ENCODE measurements around the gene A3GALT2. TPM values are rescaled to one million over a fixed set of nuclear protein-coding genes. Genes with fewer than 3 reads are reported as not detected.
"Not testable (repeated sequence)": the region's sequence is repeated elsewhere in the genome, so short reads cannot be mapped to it uniquely, and the experiment has no call there.

The A3GALT2 gene
- total RNA-seq, 6 experiments from 2014 or later = not detected

- H3K27ac Mint-ChIP-seq = no peak overlapping the region
- H3K27me3 Mint-ChIP-seq (ENCODE audit: insufficient read depth) = peaks cover 14% of the 10 kb centered on the region
- no peak for DNase-seq
- H3K4me1 Mint-ChIP-seq (ENCODE audit: low read depth) = peaks cover 15% of the 10 kb centered on the region
- TF ChIP-seq CTCF (IDR thresholded peaks at IDR 0.05) = no peak
- H3K4me3 Mint-ChIP-seq = no peak overlapping the region
- H3K36me3 Mint-ChIP-seq (ENCODE audit: low read depth) = no peaks in the 10 kb centered on the region
- H3K9me3 Mint-ChIP-seq = no peaks in the 10 kb centered on the region
Observed at GRCh38 chr1:33311706-33312412, 9.0 kb downstream of the A3GALT2 start.

- H3K36me3 Mint-ChIP-seq (ENCODE audit: low read depth) = no peaks in the 10 kb centered on the region
- TF ChIP-seq CTCF (IDR thresholded peaks at IDR 0.05) = no peak
- H3K9me3 Mint-ChIP-seq = no peaks in the 10 kb centered on the region
- H3K4me1 Mint-ChIP-seq (ENCODE audit: low read depth) = peaks cover 4% of the 10 kb centered on the region
- no peak for DNase-seq
- H3K27me3 Mint-ChIP-seq (ENCODE audit: insufficient read depth) = peaks cover 14% of the 10 kb centered on the region
- H3K27ac Mint-ChIP-seq = no peak overlapping the region
- H3K4me3 Mint-ChIP-seq = no peak overlapping the region
Observed at GRCh38 chr1:33310702-33311101, 10.2 kb downstream of the A3GALT2 start.

GRCh38 chr1:33309351-33309750, 11.5 kb downstream of the A3GALT2 start:
- not testable (repeated sequence) for H3K36me3 Mint-ChIP-seq (ENCODE audit: low read depth); H3K4me1 Mint-ChIP-seq (ENCODE audit: low read depth); H3K9me3 Mint-ChIP-seq; H3K4me3 Mint-ChIP-seq; DNase-seq; H3K27ac Mint-ChIP-seq
- peaks cover 14% of the 10 kb centered on the region for H3K27me3 Mint-ChIP-seq (ENCODE audit: insufficient read depth)

- TF ChIP-seq CTCF (IDR thresholded peaks at IDR 0.05) = no peak
- H3K4me3 Mint-ChIP-seq = no peak overlapping the region
- no peak overlapping the region for H3K27ac Mint-ChIP-seq
- DNase-seq = no peak
- H3K9me3 Mint-ChIP-seq = no peaks in the 10 kb centered on the region
- H3K4me1 Mint-ChIP-seq (ENCODE audit: low read depth) = no peaks in the 10 kb centered on the region
- peaks cover 11% of the 10 kb centered on the region for H3K27me3 Mint-ChIP-seq (ENCODE audit: insufficient read depth)
- H3K36me3 Mint-ChIP-seq (ENCODE audit: low read depth) = no peaks in the 10 kb centered on the region
Observed at GRCh38 chr1:33307494-33307864, 13.4 kb downstream of the A3GALT2 start.

- Mint-ChIP-seq H3K4me3 (no peak overlapping the region), H3K36me3 (ENCODE audit: low read depth) (no peaks in the 10 kb centered on the region), H3K4me1 (ENCODE audit: low read depth) (no peaks in the 10 kb centered on the region), H3K27me3 (ENCODE audit: insufficient read depth) (peaks cover 9% of the 10 kb centered on the region), H3K9me3 (no peaks in the 10 kb centered on the region), H3K27ac (no peak overlapping the region)
- no peak for TF ChIP-seq CTCF (IDR thresholded peaks at IDR 0.05)
- no peak for DNase-seq
Observed at GRCh38 chr1:33306653-33307493, 14.0 kb downstream of the A3GALT2 start.
